ENCODE measurements around the gene GPR146.
A peak's percentile ranks its signal among the peaks of the same experiment; 100 is the strongest.
"Not testable (repeated sequence)": the region's sequence is repeated elsewhere in the genome, so short reads cannot be mapped to it uniquely, and the experiment has no call there.

GPR146 gene

GRCh38 chr7:1073142-1073977 is 29.0 kb downstream of the GPR146 start:
- no peak overlapping the region for H3K27ac ChIP-seq (ENCODE audit: low read length, poor library complexity, severe bottlenecking)
- peaks cover 0 to 24% of the 10 kb centered on the region in 2 experiments for H3K36me3 ChIP-seq (ENCODE audit: control insufficient read depth in 1 of 2, insufficient read depth in 2 of 2, low read depth in 1 of 2, low read length in 2 of 2)
- H3K79me1 ChIP-seq (replicated peaks; ENCODE audit: low read length, poor library complexity, severe bottlenecking), result peaks cover 32% of the 10 kb centered on the region
- H4K8ac ChIP-seq (ENCODE audit: low read length), result no peak overlapping the region
- no peak overlapping the region for H3K23ac ChIP-seq (ENCODE audit: low read length in 2 of 2)
- H2AFZ ChIP-seq (ENCODE audit: low read depth, low read length), result no peak overlapping the region
- H3K18ac ChIP-seq (ENCODE audit: low read depth in 1 of 2, low read length in 2 of 2), result no peak overlapping the region
- no peak overlapping the region for H3K14ac ChIP-seq (ENCODE audit: low read length in 2 of 2)
- H2AK5ac ChIP-seq (ENCODE audit: low read length, severe bottlenecking), result no peak overlapping the region
- WGBS, result 78% methylated on average over 26 of the region's 61 CpGs
- H4K91ac ChIP-seq (ENCODE audit: low read length), result no peak overlapping the region
- H3K27me3 ChIP-seq (ENCODE audit: control insufficient read depth in 1 of 2, insufficient read depth in 1 of 2, low read length in 2 of 2), result no peaks in the 10 kb centered on the region
- H2BK12ac ChIP-seq (ENCODE audit: low read length in 2 of 2), result no peak overlapping the region
- no peak overlapping the region for H2BK15ac ChIP-seq (ENCODE audit: low read depth, poor library complexity, severe bottlenecking)
- no peak overlapping the region for H3K9ac ChIP-seq (ENCODE audit: low read length)
- peaks cover 7% of the 10 kb centered on the region for H3K4me1 ChIP-seq (ENCODE audit: control insufficient read depth, insufficient read depth, low read depth, low read length)
- H2BK120ac ChIP-seq (ENCODE audit: low read depth, low read length), result no peak overlapping the region
- no peak overlapping the region for H3K4ac ChIP-seq (ENCODE audit: low read depth in 1 of 2, low read length in 2 of 2)
- H2BK5ac ChIP-seq (ENCODE audit: low read depth, low read length, poor library complexity, severe bottlenecking), result no peak overlapping the region
- H3K4me2 ChIP-seq (ENCODE audit: low read length, poor library complexity, severe bottlenecking), result no peak overlapping the region
- DNase-seq, result no peak
- no peak overlapping the region for H3K4me3 ChIP-seq (ENCODE audit: insufficient read depth in 1 of 2, low read depth in 1 of 2, low read length in 2 of 2)
- H3K9me3 ChIP-seq (ENCODE audit: control insufficient read depth, low read length), result no peaks in the 10 kb centered on the region

GRCh38 chr7:1074018-1074417 is 29.7 kb downstream of the GPR146 start:
- Histone ChIP-seq H3K79me1 (replicated peaks; ENCODE audit: low read length, poor library complexity, severe bottlenecking) (peaks cover 36% of the 10 kb centered on the region), H3K36me3 (ENCODE audit: control insufficient read depth in 1 of 2, insufficient read depth in 2 of 2, low read depth in 1 of 2, low read length in 2 of 2) (peaks cover 0 to 27% of the 10 kb centered on the region in 2 experiments)
- not testable (repeated sequence) for H3K27me3 ChIP-seq (ENCODE audit: control insufficient read depth in 1 of 2, insufficient read depth in 1 of 2, low read length in 2 of 2); H3K4me1 ChIP-seq (ENCODE audit: control insufficient read depth, insufficient read depth, low read depth, low read length); H2AK5ac ChIP-seq (ENCODE audit: low read length, severe bottlenecking); H3K4me3 ChIP-seq (ENCODE audit: insufficient read depth in 1 of 2, low read depth in 1 of 2, low read length in 2 of 2); H3K9me3 ChIP-seq (ENCODE audit: control insufficient read depth, low read length); H3K4ac ChIP-seq (ENCODE audit: low read depth in 1 of 2, low read length in 2 of 2); H2BK120ac ChIP-seq (ENCODE audit: low read depth, low read length); H3K4me2 ChIP-seq (ENCODE audit: low read length, poor library complexity, severe bottlenecking); H2BK12ac ChIP-seq (ENCODE audit: low read length in 2 of 2); H3K14ac ChIP-seq (ENCODE audit: low read length in 2 of 2); H2BK15ac ChIP-seq (ENCODE audit: low read depth, poor library complexity, severe bottlenecking); H3K23ac ChIP-seq (ENCODE audit: low read length in 2 of 2); H3K9ac ChIP-seq (ENCODE audit: low read length); H3K18ac ChIP-seq (ENCODE audit: low read depth in 1 of 2, low read length in 2 of 2); DNase-seq; H4K8ac ChIP-seq (ENCODE audit: low read length); H4K91ac ChIP-seq (ENCODE audit: low read length); H2BK5ac ChIP-seq (ENCODE audit: low read depth, low read length, poor library complexity, severe bottlenecking); H2AFZ ChIP-seq (ENCODE audit: low read depth, low read length); H3K27ac ChIP-seq (ENCODE audit: low read length, poor library complexity, severe bottlenecking)
- 97% methylated on average over 23 of the region's 43 CpGs for WGBS

- H3K9ac ChIP-seq (ENCODE audit: low read length), result no peak overlapping the region
- no peak overlapping the region for H3K23ac ChIP-seq (ENCODE audit: low read length in 2 of 2)
- no peaks in the 10 kb centered on the region for H3K9me3 ChIP-seq (ENCODE audit: control insufficient read depth, low read length)
- H2AK5ac ChIP-seq (ENCODE audit: low read length, severe bottlenecking), result no peak overlapping the region
- no peak overlapping the region for H3K4ac ChIP-seq (ENCODE audit: low read depth in 1 of 2, low read length in 2 of 2)
- H2BK5ac ChIP-seq (ENCODE audit: low read depth, low read length, poor library complexity, severe bottlenecking), result no peak overlapping the region
- H2BK15ac ChIP-seq (ENCODE audit: low read depth, poor library complexity, severe bottlenecking), result no peak overlapping the region
- H3K79me1 ChIP-seq (replicated peaks; ENCODE audit: low read length, poor library complexity, severe bottlenecking), result peaks cover 42% of the 10 kb centered on the region
- DNase-seq, result no peak
- H2BK120ac ChIP-seq (ENCODE audit: low read depth, low read length), result no peak overlapping the region
- H2AFZ ChIP-seq (ENCODE audit: low read depth, low read length), result no peak overlapping the region
- H3K18ac ChIP-seq (ENCODE audit: low read depth in 1 of 2, low read length in 2 of 2), result no peak overlapping the region
- WGBS, result 88% methylated on average over 30 of the region's 30 CpGs
- H4K91ac ChIP-seq (ENCODE audit: low read length), result no peak overlapping the region
- no peaks in the 10 kb centered on the region for H3K27me3 ChIP-seq (ENCODE audit: control insufficient read depth in 1 of 2, insufficient read depth in 1 of 2, low read length in 2 of 2)
- H3K4me1 ChIP-seq (ENCODE audit: control insufficient read depth, insufficient read depth, low read depth, low read length), result peaks cover 7% of the 10 kb centered on the region
- peak overlapping the region in 1 of 2 experiments; percentile 26 for H3K14ac ChIP-seq (ENCODE audit: low read length in 2 of 2)
- H3K4me3 ChIP-seq (ENCODE audit: insufficient read depth in 1 of 2, low read depth in 1 of 2, low read length in 2 of 2), result no peak overlapping the region
- H4K8ac ChIP-seq (ENCODE audit: low read length), result no peak overlapping the region
- H3K27ac ChIP-seq (ENCODE audit: low read length, poor library complexity, severe bottlenecking), result no peak overlapping the region
- no peak overlapping the region for H3K4me2 ChIP-seq (ENCODE audit: low read length, poor library complexity, severe bottlenecking)
- H2BK12ac ChIP-seq (ENCODE audit: low read length in 2 of 2), result no peak overlapping the region
- H3K36me3 ChIP-seq (ENCODE audit: control insufficient read depth in 1 of 2, insufficient read depth in 2 of 2, low read depth in 1 of 2, low read length in 2 of 2), result peaks cover 0 to 27% of the 10 kb centered on the region in 2 experiments
These were observed 30.5 kb downstream of the GPR146 start for GRCh38 chr7:1074593-1075431.
